Measurements from ENCODE around the gene KIF26B. TPM values are rescaled to one million over a fixed set of nuclear protein-coding genes. Genes with fewer than 3 reads are reported as not detected.

KIF26B gene
- total RNA-seq, 4 donors from 2014 or later = 3.6 to 7.0 (median 5.2) TPM

DNA sequence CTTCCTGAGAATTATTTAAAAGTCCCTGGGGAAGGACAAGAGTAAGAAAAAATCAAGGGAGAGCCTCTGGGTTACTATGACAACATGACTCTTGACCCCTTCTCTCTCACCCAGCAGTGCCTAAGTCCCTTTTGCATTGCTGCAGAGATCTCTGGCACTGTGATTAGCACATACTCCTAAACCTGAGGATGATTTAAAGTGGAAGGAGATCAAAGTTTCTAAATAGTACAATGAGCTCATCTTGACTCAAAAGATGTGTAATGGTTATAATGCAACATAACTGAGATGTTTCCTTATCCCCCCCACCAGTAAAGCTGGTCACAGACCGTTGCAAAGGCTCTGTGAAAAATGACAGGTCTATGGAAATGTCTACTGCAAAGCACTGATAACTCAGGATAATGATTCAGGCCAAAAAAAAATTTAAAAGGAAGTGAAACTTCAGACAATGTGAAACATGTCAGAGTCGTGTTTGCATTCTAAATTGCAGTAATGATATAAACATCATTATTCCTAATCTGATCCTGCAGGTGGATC is 519.2 kb downstream of the KIF26B start:
- WGBS = 43% methylated on average over 2 of the region's 2 CpGs
- Histone ChIP-seq H3K4me1 (no peaks in the 10 kb centered on the region), H3K27me3 (no peaks in the 10 kb centered on the region), H3K4me3 (no peak overlapping the region), H3K36me3 (no peaks in the 10 kb centered on the region), H3K9me3 (no peaks in the 10 kb centered on the region), H3K27ac (no peak overlapping the region)
- no peak for DNase-seq (ENCODE audit: low spot score in 2 of 2)
- TF ChIP-seq POLR2A (IDR thresholded peaks at IDR 0.05) = no peak
- TF ChIP-seq POLR2AphosphoS5 (IDR thresholded peaks at IDR 0.05) = no peak
- TF ChIP-seq EP300 (IDR thresholded peaks at IDR 0.05) = no peak
- TF ChIP-seq CTCF (IDR thresholded peaks at IDR 0.05) = no peak

DNA sequence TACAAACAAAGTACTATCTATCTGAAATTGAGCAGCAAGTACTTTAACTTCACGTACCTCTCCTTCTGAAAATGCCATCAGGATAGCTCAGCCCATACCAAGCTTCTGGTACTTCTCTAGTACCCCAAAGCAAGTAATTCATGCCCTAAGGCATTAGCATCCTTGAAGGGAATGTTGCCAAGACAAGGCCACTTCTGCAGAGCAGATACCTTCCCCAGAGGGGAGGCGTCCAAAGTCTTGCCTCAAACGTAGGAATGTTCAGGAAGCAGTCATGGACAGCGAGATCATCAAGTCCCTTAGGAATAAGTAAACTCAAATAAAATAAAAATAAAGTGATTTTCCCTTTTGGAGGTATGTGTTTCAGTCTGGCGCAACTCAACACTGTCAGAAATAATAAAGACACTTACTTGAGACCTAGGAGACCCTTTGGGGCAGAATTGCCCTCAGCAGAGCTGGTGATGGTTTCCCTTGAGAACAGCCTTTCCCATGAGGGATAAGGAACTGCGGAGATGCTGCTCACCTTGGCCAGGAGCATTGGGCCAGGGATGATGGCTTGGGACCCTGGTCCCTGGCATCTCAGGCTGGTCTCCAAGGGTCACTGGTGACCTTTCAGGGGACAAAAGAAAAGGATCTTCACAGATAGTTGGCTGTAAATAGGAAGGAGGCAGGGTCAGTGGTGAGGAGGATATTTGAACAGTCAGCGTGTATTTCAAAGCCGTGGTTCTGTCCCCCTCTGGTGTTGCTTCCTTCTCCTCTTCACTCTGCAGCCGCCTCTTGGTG is 522.9 kb downstream of the KIF26B start:
- Histone ChIP-seq H3K27ac (no peak overlapping the region), H3K27me3 (no peaks in the 10 kb centered on the region), H3K4me3 (no peak overlapping the region), H3K4me1 (no peaks in the 10 kb centered on the region), H3K36me3 (no peaks in the 10 kb centered on the region), H3K9me3 (no peaks in the 10 kb centered on the region)
- TF ChIP-seq POLR2A (IDR thresholded peaks at IDR 0.05) = no peak
- no peak for TF ChIP-seq EP300 (IDR thresholded peaks at IDR 0.05)
- no peak for TF ChIP-seq POLR2AphosphoS5 (IDR thresholded peaks at IDR 0.05)
- TF ChIP-seq CTCF (IDR thresholded peaks at IDR 0.05) = no peak
- DNase-seq (ENCODE audit: low spot score in 2 of 2) = no peak
- 87% methylated on average over 9 of the region's 9 CpGs for WGBS

GRCh38 chr1:245678860-245679411 is 524.2 kb downstream of the KIF26B start:
- TF ChIP-seq POLR2AphosphoS5 (IDR thresholded peaks at IDR 0.05) (no peak), POLR2A (IDR thresholded peaks at IDR 0.05) (no peak), EP300 (IDR thresholded peaks at IDR 0.05) (no peak), CTCF (IDR thresholded peaks at IDR 0.05) (no peak)
- Histone ChIP-seq H3K27me3 (no peaks in the 10 kb centered on the region), H3K4me1 (no peaks in the 10 kb centered on the region), H3K4me3 (no peak overlapping the region), H3K9me3 (no peaks in the 10 kb centered on the region), H3K27ac (no peak overlapping the region), H3K36me3 (no peaks in the 10 kb centered on the region)
- WGBS = 75% methylated on average over 5 of the region's 5 CpGs
- DNase-seq (ENCODE audit: low spot score in 2 of 2) = no peak

GRCh38 chr1:245679821-245680780 is 525.3 kb downstream of the KIF26B start:
- Histone ChIP-seq H3K4me1 (no peaks in the 10 kb centered on the region), H3K4me3 (no peak overlapping the region), H3K27me3 (no peaks in the 10 kb centered on the region), H3K36me3 (no peaks in the 10 kb centered on the region), H3K27ac (no peak overlapping the region), H3K9me3 (no peaks in the 10 kb centered on the region)
- no peak for DNase-seq (ENCODE audit: low spot score in 2 of 2)
- no peak for TF ChIP-seq CTCF (IDR thresholded peaks at IDR 0.05)
- WGBS = 88% methylated on average over 24 of the region's 24 CpGs

All from suprapubic skin (tissue), 4 donors.